Neuronal stem cell (in vitro differentiated cells): ENCODE results near the gene DIP2C.

ENCODE experiments used
- DNase-seq: peaks from one replicate; pipeline ENCODE4 v3.0.0-alpha.2; 2013; ENCODE audit warnings: low spot score
- H2AFZ ChIP-seq: one replicate; pipeline ENCODE4 v1.6.1; 2013; ENCODE audit warnings: mild to moderate bottlenecking, low read length, inconsistent platforms
- H2AK5ac ChIP-seq: 2 replicates; pipeline ENCODE4 v1.6.1; 2013; ENCODE audit warnings: low read depth, mild to moderate bottlenecking, inconsistent platforms, low read length, moderate library complexity, mixed read lengths
- H2BK120ac ChIP-seq: 2 replicates; pipeline ENCODE4 v1.6.1; 2013; ENCODE audit warnings: low read depth, mild to moderate bottlenecking, inconsistent platforms, low read length, moderate library complexity, mixed read lengths
- H2BK12ac ChIP-seq: one replicate; pipeline ENCODE4 v1.6.1; 2013; ENCODE audit warnings: low read length, inconsistent platforms
- H2BK15ac ChIP-seq: 2 replicates; pipeline ENCODE4 v1.6.1; 2013; ENCODE audit warnings: mild to moderate bottlenecking, low read length, inconsistent platforms, mixed read lengths
- H2BK5ac ChIP-seq: one replicate; pipeline ENCODE4 v1.6.1; 2013; ENCODE audit warnings: inconsistent platforms, mild to moderate bottlenecking, low read length, moderate library complexity
- H3K14ac ChIP-seq: one replicate; pipeline ENCODE4 v1.6.1; 2013; ENCODE audit warnings: low read length, inconsistent platforms
- H3K18ac ChIP-seq: 2 replicates; pipeline ENCODE4 v1.6.1; 2013; ENCODE audit warnings: low read length, inconsistent platforms
- H3K23ac ChIP-seq: 2 replicates; pipeline ENCODE4 v1.6.1; 2013; ENCODE audit warnings: low read depth, mild to moderate bottlenecking, mixed read lengths, low read length, inconsistent platforms; ENCODE audit not compliant: poor library complexity
- H3K27ac ChIP-seq: replicated peaks from 3 replicates; pipeline ENCODE4 v1.5.1; 2013; ENCODE audit warnings: low read length, inconsistent platforms
- H3K27me3 ChIP-seq, 3 experiments: 2 replicates each; pipeline ENCODE4 v1.6.1; 2013; ENCODE audit warnings: low read length in 3 of 3, mild to moderate bottlenecking in 2 of 3, inconsistent platforms in 1 of 3, low read depth in 1 of 3, mixed read lengths in 1 of 3, moderate library complexity in 1 of 3; ENCODE audit not compliant: control insufficient read depth in 3 of 3, insufficient read depth in 3 of 3
- H3K36me3 ChIP-seq, 2 donors: replicated peaks in 1 of 2; 2 replicates each; pipeline ENCODE4 v1.6.1; 2013; ENCODE audit warnings: low read length in 2 of 2; ENCODE audit not compliant: control insufficient read depth in 2 of 2, insufficient read depth in 2 of 2
- H3K4ac ChIP-seq: 2 replicates; pipeline ENCODE4 v1.6.1; 2013; ENCODE audit warnings: inconsistent platforms, mild to moderate bottlenecking, low read length, moderate library complexity
- H3K4me1 ChIP-seq, 2 donors: 1 replicate in 1 of 2; 2 replicates in 1 of 2; pipeline ENCODE4 v1.6.1; 2013; ENCODE audit warnings: low read length in 2 of 2, low read depth in 1 of 2; ENCODE audit not compliant: control insufficient read depth in 2 of 2, insufficient read depth in 1 of 2
- H3K4me2 ChIP-seq: one replicate; pipeline ENCODE4 v1.6.1; 2013; ENCODE audit warnings: mild to moderate bottlenecking, low read length, inconsistent platforms; ENCODE audit not compliant: insufficient read depth, poor library complexity, severe bottlenecking
- H3K4me3 ChIP-seq, 2 donors: 2 replicates each; pipeline ENCODE4 v1.5.1; 2013; ENCODE audit warnings: low read length in 2 of 2, mild to moderate bottlenecking in 2 of 2, inconsistent platforms in 1 of 2, moderate library complexity in 1 of 2
- H3K79me1 ChIP-seq: one replicate; pipeline ENCODE4 v1.6.1; 2013; ENCODE audit warnings: low read depth, mild to moderate bottlenecking, inconsistent platforms, low read length, moderate library complexity
- H3K9ac ChIP-seq: one replicate; pipeline ENCODE4 v1.6.1; 2013; ENCODE audit warnings: mild to moderate bottlenecking, low read depth, low read length, inconsistent platforms; ENCODE audit not compliant: poor library complexity
- H3K9me3 ChIP-seq, 2 donors: replicated peaks in 1 of 2; 2 replicates each; pipeline versions ENCODE3 to v1.6.1; 2013; ENCODE audit warnings: low read length in 2 of 2, mild to moderate bottlenecking in 2 of 2, inconsistent platforms in 1 of 2, low read depth in 1 of 2, mixed read lengths in 1 of 2, moderate library complexity in 1 of 2; ENCODE audit not compliant: control insufficient read depth in 2 of 2, insufficient read depth in 1 of 2
- H4K8ac ChIP-seq: one replicate; pipeline ENCODE4 v1.6.1; 2013; ENCODE audit warnings: low read depth, mild to moderate bottlenecking, inconsistent platforms, low read length, moderate library complexity
- H4K91ac ChIP-seq: one replicate; pipeline ENCODE4 v1.6.1; 2013; ENCODE audit warnings: low read length, low read depth, mild to moderate bottlenecking, inconsistent platforms; ENCODE audit not compliant: poor library complexity
- WGBS, 2 donors: extraction: QIAGEN DNeasy Blood & Tissue Kit; methylation state at CpG; one replicate each; pipeline ENCODE4 v1.1.7; 2013; ENCODE audit warnings: missing lambda C conversion rate in 2 of 2, mixed read lengths in 1 of 2; ENCODE audit not compliant: insufficient read length in 2 of 2, insufficient replicate concordance in 1 of 2; ENCODE audit errors: extremely low coverage in 2 of 2; 5-methylcytosine and 5-hydroxymethylcytosine counted together

The DIP2C gene

GRCh38 chr10:273088-273487 lies 416.4 kb downstream of the DIP2C start:
- Histone ChIP-seq H3K4me1 (peaks cover 7 to 8% of the 10 kb centered on the region in 2 donors), H2BK12ac (no peak overlapping the region), H3K14ac (peak overlapping the region; percentile 60), H2AK5ac (no peak overlapping the region), H3K23ac (no peak overlapping the region), H3K4me2 (no peak overlapping the region), H2AFZ (no peak overlapping the region), H3K27me3 (no peaks in the 10 kb centered on the region), H3K9me3 (no peaks in the 10 kb centered on the region), H2BK15ac (no peak overlapping the region), H2BK120ac (no peak overlapping the region), H4K8ac (no peak overlapping the region), H4K91ac (no peak overlapping the region), H3K9ac (no peak overlapping the region), H3K27ac (no peak overlapping the region), H3K18ac (no peak overlapping the region), H3K79me1 (no peaks in the 10 kb centered on the region), H3K4me3 (no peak overlapping the region), H3K4ac (no peak overlapping the region), H3K36me3 (peaks cover 3 to 38% of the 10 kb centered on the region in 2 donors), H2BK5ac (no peak overlapping the region)
- no CpG with 5 or more reads among the region's 16 CpGs for WGBS, 2 donors
- no peak for DNase-seq

GRCh38 chr10:271722-272121 lies 417.7 kb downstream of the DIP2C start:
- H3K4ac ChIP-seq = no peak overlapping the region
- H2BK15ac ChIP-seq = no peak overlapping the region
- peaks cover 7 to 8% of the 10 kb centered on the region in 2 donors for H3K4me1 ChIP-seq
- H3K79me1 ChIP-seq = no peaks in the 10 kb centered on the region
- H3K27ac ChIP-seq = no peak overlapping the region
- H2BK120ac ChIP-seq = no peak overlapping the region
- H3K23ac ChIP-seq = no peak overlapping the region
- H3K14ac ChIP-seq = no peak overlapping the region
- no peaks in the 10 kb centered on the region for H3K9me3 ChIP-seq
- no CpG with 5 or more reads among the region's 6 CpGs for WGBS, 2 donors
- H3K27me3 ChIP-seq = no peaks in the 10 kb centered on the region
- H2AFZ ChIP-seq = no peak overlapping the region
- H3K18ac ChIP-seq = no peak overlapping the region
- H3K9ac ChIP-seq = no peak overlapping the region
- H3K36me3 ChIP-seq = peaks cover 0 to 24% of the 10 kb centered on the region in 2 donors
- no peak overlapping the region for H3K4me3 ChIP-seq
- no peak overlapping the region for H2BK5ac ChIP-seq
- no peak overlapping the region for H4K91ac ChIP-seq
- no peak overlapping the region for H3K4me2 ChIP-seq
- DNase-seq = no peak
- no peak overlapping the region for H2BK12ac ChIP-seq
- H4K8ac ChIP-seq = no peak overlapping the region
- H2AK5ac ChIP-seq = no peak overlapping the region

- peaks cover 7 to 8% of the 10 kb centered on the region in 2 donors for H3K4me1 ChIP-seq
- no peak overlapping the region for H2BK120ac ChIP-seq
- H3K9me3 ChIP-seq = no peaks in the 10 kb centered on the region
- no peak overlapping the region for H3K4me3 ChIP-seq
- H3K9ac ChIP-seq = no peak overlapping the region
- no peak overlapping the region for H2AFZ ChIP-seq
- no peak for DNase-seq
- H3K4ac ChIP-seq = no peak overlapping the region
- no peak overlapping the region for H3K4me2 ChIP-seq
- no peak overlapping the region for H4K91ac ChIP-seq
- H3K27me3 ChIP-seq = no peaks in the 10 kb centered on the region
- H3K27ac ChIP-seq = no peak overlapping the region
- H3K18ac ChIP-seq = no peak overlapping the region
- no CpG with 5 or more reads among the region's 3 CpGs for WGBS, 2 donors
- H4K8ac ChIP-seq = no peak overlapping the region
- peaks cover 0 to 20% of the 10 kb centered on the region in 2 donors for H3K36me3 ChIP-seq
- H2BK12ac ChIP-seq = no peak overlapping the region
- H3K79me1 ChIP-seq = no peaks in the 10 kb centered on the region
- no peak overlapping the region for H2AK5ac ChIP-seq
- H3K23ac ChIP-seq = no peak overlapping the region
- no peak overlapping the region for H2BK15ac ChIP-seq
- no peak overlapping the region for H2BK5ac ChIP-seq
- H3K14ac ChIP-seq = no peak overlapping the region
Measured at GRCh38 chr10:271201-271600, 418.3 kb downstream of the DIP2C start.

GRCh38 chr10:269440-270074 lies 419.9 kb downstream of the DIP2C start:
- H3K27me3 ChIP-seq = no peaks in the 10 kb centered on the region
- peaks cover 0 to 5% of the 10 kb centered on the region in 2 donors for H3K36me3 ChIP-seq
- no peak overlapping the region for H4K91ac ChIP-seq
- no peak overlapping the region for H2BK120ac ChIP-seq
- peak overlapping the region; percentile 24 for H3K18ac ChIP-seq
- no peak overlapping the region for H2AK5ac ChIP-seq
- no peak overlapping the region for H4K8ac ChIP-seq
- no peak overlapping the region for H2AFZ ChIP-seq
- DNase-seq = no peak
- H3K79me1 ChIP-seq = no peaks in the 10 kb centered on the region
- peaks cover 7 to 8% of the 10 kb centered on the region in 2 donors for H3K4me1 ChIP-seq
- H3K9me3 ChIP-seq = no peaks in the 10 kb centered on the region
- H3K4me2 ChIP-seq = no peak overlapping the region
- H2BK15ac ChIP-seq = no peak overlapping the region
- no peak overlapping the region for H3K4ac ChIP-seq
- H3K27ac ChIP-seq = no peak overlapping the region
- H2BK12ac ChIP-seq = no peak overlapping the region
- H3K4me3 ChIP-seq = no peak overlapping the region
- WGBS, 2 donors = no CpG with 5 or more reads among the region's 10 CpGs
- H2BK5ac ChIP-seq = no peak overlapping the region
- no peak overlapping the region for H3K23ac ChIP-seq
- H3K9ac ChIP-seq = no peak overlapping the region
- no peak overlapping the region for H3K14ac ChIP-seq
